Measurements from ENCODE around the gene TP73. TPM values are rescaled to one million over a fixed set of nuclear protein-coding genes. Genes with fewer than 3 reads are reported as not detected.

Gene TP73
- total RNA-seq, 1 donor from 2014 or later = 3.6 TPM

DNA sequence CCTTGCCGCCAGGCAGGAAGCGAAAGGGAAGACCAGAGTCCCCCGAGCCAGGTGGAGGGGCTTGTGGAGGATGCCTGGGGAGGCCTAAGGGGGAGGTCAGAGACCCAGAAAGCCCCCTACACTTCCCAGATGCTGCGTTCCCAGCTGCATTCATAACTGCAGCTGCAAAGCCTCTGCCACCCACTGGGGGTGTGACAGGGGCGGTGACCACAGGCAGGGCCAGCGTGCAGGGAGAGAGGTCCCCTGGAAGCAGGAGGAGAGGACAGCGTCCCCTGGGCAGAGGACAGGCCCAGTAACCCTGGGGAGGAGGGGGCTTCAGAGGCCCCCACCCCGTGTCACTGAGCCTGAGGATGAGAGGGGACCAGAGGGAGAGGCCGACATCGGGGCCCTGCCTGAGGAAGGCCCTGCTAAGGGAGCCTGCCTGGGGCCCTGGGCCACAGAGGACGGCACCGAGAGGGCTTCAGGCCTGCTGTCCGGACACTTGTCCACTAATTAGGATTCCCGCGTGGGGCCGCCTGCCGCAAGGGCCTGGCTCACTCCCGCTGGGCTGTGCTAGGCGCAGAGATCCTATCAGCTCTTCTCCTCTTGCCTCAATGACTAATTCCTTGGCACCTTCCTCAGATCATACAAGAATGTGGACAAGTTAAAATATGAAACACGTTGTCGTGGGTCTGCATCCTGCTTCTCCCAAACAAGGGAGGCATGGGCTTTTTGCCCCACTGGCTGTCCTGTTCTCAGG, 50.8 kb downstream of the TP73 start:
- Histone ChIP-seq H3K4me3 (no peak overlapping the region), H3K27me3 (ENCODE audit: low read depth) (peaks cover 40% of the 10 kb centered on the region), H3K36me3 (no peaks in the 10 kb centered on the region), H3K27ac (no peak overlapping the region), H3K9me3 (no peaks in the 10 kb centered on the region), H3K4me1 (no peaks in the 10 kb centered on the region)
- no peak for DNase-seq
- no peak for ATAC-seq
- intact Hi-C loops (cut with DNase I) = no loop called here
- TF ChIP-seq, protein P1, sequence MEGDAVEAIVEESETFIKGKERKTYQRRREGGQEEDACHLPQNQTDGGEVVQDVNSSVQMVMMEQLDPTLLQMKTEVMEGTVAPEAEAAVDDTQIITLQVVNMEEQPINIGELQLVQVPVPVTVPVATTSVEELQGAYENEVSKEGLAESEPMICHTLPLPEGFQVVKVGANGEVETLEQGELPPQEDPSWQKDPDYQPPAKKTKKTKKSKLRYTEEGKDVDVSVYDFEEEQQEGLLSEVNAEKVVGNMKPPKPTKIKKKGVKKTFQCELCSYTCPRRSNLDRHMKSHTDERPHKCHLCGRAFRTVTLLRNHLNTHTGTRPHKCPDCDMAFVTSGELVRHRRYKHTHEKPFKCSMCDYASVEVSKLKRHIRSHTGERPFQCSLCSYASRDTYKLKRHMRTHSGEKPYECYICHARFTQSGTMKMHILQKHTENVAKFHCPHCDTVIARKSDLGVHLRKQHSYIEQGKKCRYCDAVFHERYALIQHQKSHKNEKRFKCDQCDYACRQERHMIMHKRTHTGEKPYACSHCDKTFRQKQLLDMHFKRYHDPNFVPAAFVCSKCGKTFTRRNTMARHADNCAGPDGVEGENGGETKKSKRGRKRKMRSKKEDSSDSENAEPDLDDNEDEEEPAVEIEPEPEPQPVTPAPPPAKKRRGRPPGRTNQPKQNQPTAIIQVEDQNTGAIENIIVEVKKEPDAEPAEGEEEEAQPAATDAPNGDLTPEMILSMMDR (IDR thresholded peaks at IDR 0.05) = no peak

- Histone ChIP-seq H3K27ac (no peak overlapping the region), H3K27me3 (ENCODE audit: low read depth) (peaks cover 40% of the 10 kb centered on the region), H3K36me3 (no peaks in the 10 kb centered on the region), H3K4me3 (no peak overlapping the region), H3K4me1 (no peaks in the 10 kb centered on the region), H3K9me3 (no peaks in the 10 kb centered on the region)
- intact Hi-C loops (cut with DNase I) = no loop called here
- DNase-seq (no peak), ATAC-seq (no peak)
- TF ChIP-seq, protein P1 (IDR thresholded peaks at IDR 0.05) = no peak
Observed at GRCh38 chr1:3703786-3704371, 51.6 kb downstream of the TP73 start.

DNA sequence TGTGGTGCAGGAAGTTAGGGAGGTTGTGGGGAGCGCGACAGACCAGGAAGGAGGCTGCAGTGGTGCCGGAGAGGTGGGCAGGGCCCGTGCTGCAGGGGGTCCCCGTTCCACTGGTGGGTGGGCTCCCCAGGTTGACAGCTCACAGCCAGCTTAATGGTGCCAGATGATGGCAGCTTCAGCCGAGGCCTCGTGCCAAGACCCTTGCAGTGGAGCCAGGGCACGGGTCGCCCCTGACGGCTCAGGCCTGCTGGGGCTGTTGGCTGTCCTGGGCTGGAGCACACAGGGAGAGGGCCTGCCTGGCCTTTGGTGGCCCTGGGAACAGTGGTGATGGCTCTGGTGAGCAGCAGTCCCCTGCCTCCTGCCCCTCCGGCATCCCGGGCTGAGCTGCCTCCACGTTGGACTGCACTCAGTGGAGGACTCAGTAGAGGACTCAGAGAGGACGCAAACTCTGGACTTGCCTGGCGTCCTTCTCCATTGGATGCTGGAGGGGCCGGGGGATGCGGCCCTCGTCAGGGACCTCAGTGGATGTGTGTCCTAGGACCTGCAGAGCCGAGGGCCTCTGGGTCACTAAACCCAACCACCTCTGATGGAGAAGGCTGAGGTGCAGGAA, 53.1 kb downstream of the TP73 start:
- ATAC-seq (no peak), DNase-seq (no peak)

GRCh38 chr1:3706651-3707297, 54.5 kb downstream of the TP73 start:
- Histone ChIP-seq H3K4me1 (no peaks in the 10 kb centered on the region), H3K4me3 (no peak overlapping the region), H3K27ac (no peak overlapping the region), H3K9me3 (no peaks in the 10 kb centered on the region), H3K27me3 (ENCODE audit: low read depth) (peaks cover 37% of the 10 kb centered on the region), H3K36me3 (no peaks in the 10 kb centered on the region)
- no peak for DNase-seq
- ATAC-seq = no peak
- TF ChIP-seq, protein P1 (IDR thresholded peaks at IDR 0.05) = no peak
- intact Hi-C loops (cut with DNase I) = no loop called here

More for the DNA sequence above, 53.1 kb downstream of the TP73 start:
- no peaks in the 10 kb centered on the region for H3K36me3 ChIP-seq
- TF ChIP-seq, protein P1 (IDR thresholded peaks at IDR 0.05) = no peak
- no peaks in the 10 kb centered on the region for H3K4me1 ChIP-seq
- intact Hi-C loops (cut with DNase I) = no loop called here
- no peaks in the 10 kb centered on the region for H3K9me3 ChIP-seq
- H3K27me3 ChIP-seq (ENCODE audit: low read depth) = peaks cover 42% of the 10 kb centered on the region
- no peak overlapping the region for H3K4me3 ChIP-seq
- no peak overlapping the region for H3K27ac ChIP-seq

GRCh38 chr1:3707298-3707938, 55.1 kb downstream of the TP73 start:
- Histone ChIP-seq H3K9me3 (no peaks in the 10 kb centered on the region), H3K36me3 (no peaks in the 10 kb centered on the region), H3K27me3 (ENCODE audit: low read depth) (peaks cover 41% of the 10 kb centered on the region), H3K4me3 (no peak overlapping the region), H3K27ac (no peak overlapping the region), H3K4me1 (no peaks in the 10 kb centered on the region)
- intact Hi-C loops (cut with DNase I) = no loop called here
- TF ChIP-seq, protein P1 (IDR thresholded peaks at IDR 0.05) = no peak
- ATAC-seq (no peak), DNase-seq (no peak)

Data from lower lobe of right lung (tissue), 2 donors.